ENCODE measurements around the gene HERC3. TPM values are rescaled to one million over a fixed set of nuclear protein-coding genes. Genes with fewer than 3 reads are reported as not detected.

Gene HERC3
- total RNA-seq, 1 donor from 2014 or later: 15.8 TPM

GRCh38 chr4:88629826-88630225 is 37.5 kb downstream of the HERC3 start:
- H3K27me3 Mint-ChIP-seq (ENCODE audit: low read depth): no peaks in the 10 kb centered on the region
- DNase-seq (ENCODE audit: low spot score in 2 of 2, unreplicated experiment in 2 of 2): no peak
- no peak for TF ChIP-seq CTCF (IDR thresholded peaks at IDR 0.05; ENCODE audit: unreplicated experiment)
- H3K4me3 Mint-ChIP-seq: no peak overlapping the region
- no peaks in the 10 kb centered on the region for H3K4me1 Mint-ChIP-seq
- peaks cover 6% of the 10 kb centered on the region for H3K36me3 Mint-ChIP-seq
- peaks cover 25% of the 10 kb centered on the region for H3K9me3 Mint-ChIP-seq
- no peak overlapping the region for H3K27ac Mint-ChIP-seq

GRCh38 chr4:88630756-88631155 is 38.5 kb downstream of the HERC3 start:
- Mint-ChIP-seq H3K27ac (no peak overlapping the region), H3K27me3 (ENCODE audit: low read depth) (no peaks in the 10 kb centered on the region), H3K36me3 (peaks cover 3% of the 10 kb centered on the region), H3K4me3 (no peak overlapping the region), H3K4me1 (no peaks in the 10 kb centered on the region), H3K9me3 (peaks cover 30% of the 10 kb centered on the region)
- no peak for TF ChIP-seq CTCF (IDR thresholded peaks at IDR 0.05; ENCODE audit: unreplicated experiment)
- DNase-seq (ENCODE audit: low spot score in 2 of 2, unreplicated experiment in 2 of 2): no peak

GRCh38 chr4:88643932-88644331 is 51.7 kb downstream of the HERC3 start:
- TF ChIP-seq CTCF (IDR thresholded peaks at IDR 0.05; ENCODE audit: unreplicated experiment): no peak
- no peak overlapping the region for H3K27ac Mint-ChIP-seq
- H3K27me3 Mint-ChIP-seq (ENCODE audit: low read depth): no peaks in the 10 kb centered on the region
- no peak for DNase-seq (ENCODE audit: low spot score in 2 of 2, unreplicated experiment in 2 of 2)
- H3K4me1 Mint-ChIP-seq: no peaks in the 10 kb centered on the region
- H3K9me3 Mint-ChIP-seq: peaks cover 32% of the 10 kb centered on the region
- no peak overlapping the region for H3K4me3 Mint-ChIP-seq
- H3K36me3 Mint-ChIP-seq: no peaks in the 10 kb centered on the region

GRCh38 chr4:88645994-88646393 is 53.7 kb downstream of the HERC3 start:
- no peaks in the 10 kb centered on the region for H3K36me3 Mint-ChIP-seq
- H3K27ac Mint-ChIP-seq: no peak overlapping the region
- no peaks in the 10 kb centered on the region for H3K27me3 Mint-ChIP-seq (ENCODE audit: low read depth)
- no peak for TF ChIP-seq CTCF (IDR thresholded peaks at IDR 0.05; ENCODE audit: unreplicated experiment)
- H3K9me3 Mint-ChIP-seq: peaks cover 17% of the 10 kb centered on the region
- no peak for DNase-seq (ENCODE audit: low spot score in 2 of 2, unreplicated experiment in 2 of 2)
- H3K4me1 Mint-ChIP-seq: no peaks in the 10 kb centered on the region
- H3K4me3 Mint-ChIP-seq: no peak overlapping the region

GRCh38 chr4:88646528-88647280 is 54.4 kb downstream of the HERC3 start:
- TF ChIP-seq CTCF (IDR thresholded peaks at IDR 0.05; ENCODE audit: unreplicated experiment): no peak
- Mint-ChIP-seq H3K27me3 (ENCODE audit: low read depth) (no peaks in the 10 kb centered on the region), H3K4me1 (no peaks in the 10 kb centered on the region), H3K27ac (no peak overlapping the region), H3K4me3 (no peak overlapping the region), H3K9me3 (peaks cover 17% of the 10 kb centered on the region), H3K36me3 (no peaks in the 10 kb centered on the region)
- no peak for DNase-seq (ENCODE audit: low spot score in 2 of 2, unreplicated experiment in 2 of 2)
